GM06990 (cell line): Measurements from ENCODE around the gene LENG8.

Experiments
- DNase-seq: peaks from one replicate; pipeline ENCODE4 v3.0.0-alpha.2; 2011; ENCODE audit not compliant: insufficient read length; ENCODE audit errors: extremely low read depth
- H3K27me3 ChIP-seq: replicated peaks from 2 replicates; pipeline ENCODE4 v1.6.0; 2011; ENCODE audit warnings: low read length; ENCODE audit not compliant: control insufficient read depth, insufficient read depth
- H3K36me3 ChIP-seq: 2 replicates; pipeline ENCODE4 v1.5.1; 2011; ENCODE audit warnings: low read length; ENCODE audit not compliant: control insufficient read depth, insufficient read depth
- H3K4me3 ChIP-seq: replicated peaks from 2 replicates; pipeline ENCODE4 v1.5.1; 2011; ENCODE audit warnings: low read depth, mild to moderate bottlenecking, control low read depth, low read length
- TF ChIP-seq, protein P1 (sequence below): IDR thresholded peaks from 2 replicates; pipeline ENCODE4 v1.5.1; 2011; ENCODE audit warnings: low read length, control low read depth, mild to moderate bottlenecking, inconsistent platforms; ENCODE audit not compliant: insufficient read depth, poor library complexity, severe bottlenecking

Gene LENG8

DNA sequence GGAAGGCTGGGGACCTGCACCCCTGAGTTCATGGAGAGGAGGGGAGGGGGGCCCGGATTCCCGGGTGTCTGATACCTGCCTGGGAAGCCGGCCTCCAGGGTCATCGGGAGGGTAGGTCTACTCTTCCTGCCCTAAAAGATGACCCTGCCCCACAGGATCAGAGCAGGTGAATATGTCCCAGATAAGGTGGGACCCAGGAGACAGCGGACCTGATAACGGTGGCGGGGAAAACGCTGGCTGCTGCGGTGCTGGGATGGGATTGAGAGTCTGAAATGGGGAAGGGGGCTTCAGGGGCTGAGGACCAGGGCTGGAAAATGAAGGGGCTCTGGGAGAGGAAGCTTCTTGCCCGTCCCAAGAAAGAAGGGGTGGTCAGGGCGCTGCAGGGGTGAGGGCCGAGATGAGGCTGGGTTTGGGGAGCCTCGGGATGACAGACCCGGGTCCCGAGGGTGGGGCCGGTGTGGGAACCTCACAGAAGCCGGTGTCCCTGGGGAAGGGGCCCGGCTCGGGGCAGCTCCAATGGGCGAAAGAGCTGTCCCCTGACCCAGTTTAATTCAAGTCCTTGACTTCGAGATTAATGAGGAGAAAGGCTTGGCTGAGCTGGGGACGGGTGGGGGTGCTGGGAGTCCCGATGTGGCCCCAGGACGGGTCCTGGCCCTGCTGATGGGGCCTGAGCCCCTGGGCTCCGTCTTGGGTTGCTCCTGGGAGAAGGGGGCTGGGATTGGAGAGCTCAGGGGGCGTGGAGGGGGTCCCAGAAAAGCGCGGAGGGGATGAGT is 32.9 kb upstream of the LENG8 start:
- Histone ChIP-seq H3K36me3 (no peaks in the 10 kb centered on the region), H3K27me3 (no peaks in the 10 kb centered on the region), H3K4me3 (no peak overlapping the region)
- TF ChIP-seq, protein P1, sequence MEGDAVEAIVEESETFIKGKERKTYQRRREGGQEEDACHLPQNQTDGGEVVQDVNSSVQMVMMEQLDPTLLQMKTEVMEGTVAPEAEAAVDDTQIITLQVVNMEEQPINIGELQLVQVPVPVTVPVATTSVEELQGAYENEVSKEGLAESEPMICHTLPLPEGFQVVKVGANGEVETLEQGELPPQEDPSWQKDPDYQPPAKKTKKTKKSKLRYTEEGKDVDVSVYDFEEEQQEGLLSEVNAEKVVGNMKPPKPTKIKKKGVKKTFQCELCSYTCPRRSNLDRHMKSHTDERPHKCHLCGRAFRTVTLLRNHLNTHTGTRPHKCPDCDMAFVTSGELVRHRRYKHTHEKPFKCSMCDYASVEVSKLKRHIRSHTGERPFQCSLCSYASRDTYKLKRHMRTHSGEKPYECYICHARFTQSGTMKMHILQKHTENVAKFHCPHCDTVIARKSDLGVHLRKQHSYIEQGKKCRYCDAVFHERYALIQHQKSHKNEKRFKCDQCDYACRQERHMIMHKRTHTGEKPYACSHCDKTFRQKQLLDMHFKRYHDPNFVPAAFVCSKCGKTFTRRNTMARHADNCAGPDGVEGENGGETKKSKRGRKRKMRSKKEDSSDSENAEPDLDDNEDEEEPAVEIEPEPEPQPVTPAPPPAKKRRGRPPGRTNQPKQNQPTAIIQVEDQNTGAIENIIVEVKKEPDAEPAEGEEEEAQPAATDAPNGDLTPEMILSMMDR, result no peak
- DNase-seq, result no peak

- no peak for DNase-seq
- Histone ChIP-seq H3K36me3 (no peaks in the 10 kb centered on the region), H3K4me3 (no peak overlapping the region), H3K27me3 (no peaks in the 10 kb centered on the region)
- TF ChIP-seq, protein P1, result no peak
Observed at GRCh38 chr19:54416695-54417491, 32.1 kb upstream of the LENG8 start.

DNA sequence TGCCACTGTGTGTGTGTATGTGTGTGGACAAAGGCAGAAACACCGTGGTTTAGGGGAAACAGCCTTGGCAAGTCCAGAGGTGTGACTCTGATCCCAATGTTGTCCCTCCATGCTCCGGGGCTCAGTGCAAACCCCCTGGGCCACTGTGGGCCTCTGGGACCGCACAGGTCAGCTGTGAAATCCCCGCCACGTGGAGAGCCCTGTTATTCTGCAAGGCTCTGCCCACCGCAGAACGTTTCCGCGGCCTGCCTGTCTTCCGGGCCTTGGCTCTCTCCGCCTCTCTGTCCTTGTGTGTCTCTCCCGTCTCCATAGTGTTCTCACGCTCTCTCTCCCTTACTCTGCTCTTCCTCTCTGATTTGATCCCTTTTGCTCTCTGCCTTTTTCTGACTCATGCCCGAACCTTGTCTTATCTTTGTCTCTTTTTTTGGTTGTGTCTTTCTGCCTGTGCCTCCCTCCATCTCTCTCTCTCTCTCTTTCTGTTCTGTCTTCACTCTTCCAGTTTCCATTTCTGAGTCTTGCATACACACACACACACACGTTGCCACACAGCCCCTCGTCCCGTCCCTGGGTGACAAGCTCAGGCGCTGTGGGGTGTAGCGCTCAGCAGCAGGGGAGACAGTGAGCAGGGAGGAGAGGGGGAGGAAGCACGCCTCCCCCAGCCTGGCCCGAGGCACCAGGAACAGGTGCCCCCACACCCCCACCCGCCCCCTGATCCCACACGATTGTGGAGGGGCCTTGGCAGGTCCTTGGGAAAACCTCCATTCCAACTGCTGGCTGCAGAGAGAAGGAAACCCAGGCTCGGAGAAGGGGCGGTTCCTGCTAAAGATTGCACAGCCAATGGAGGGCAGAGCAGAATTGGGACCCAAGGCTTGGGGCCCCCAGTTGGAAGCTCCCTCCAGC is 30.7 kb upstream of the LENG8 start:
- DNase-seq, result no peak
- TF ChIP-seq, protein P1, result no peak
- Histone ChIP-seq H3K4me3 (no peak overlapping the region), H3K36me3 (no peaks in the 10 kb centered on the region), H3K27me3 (no peaks in the 10 kb centered on the region)

DNA sequence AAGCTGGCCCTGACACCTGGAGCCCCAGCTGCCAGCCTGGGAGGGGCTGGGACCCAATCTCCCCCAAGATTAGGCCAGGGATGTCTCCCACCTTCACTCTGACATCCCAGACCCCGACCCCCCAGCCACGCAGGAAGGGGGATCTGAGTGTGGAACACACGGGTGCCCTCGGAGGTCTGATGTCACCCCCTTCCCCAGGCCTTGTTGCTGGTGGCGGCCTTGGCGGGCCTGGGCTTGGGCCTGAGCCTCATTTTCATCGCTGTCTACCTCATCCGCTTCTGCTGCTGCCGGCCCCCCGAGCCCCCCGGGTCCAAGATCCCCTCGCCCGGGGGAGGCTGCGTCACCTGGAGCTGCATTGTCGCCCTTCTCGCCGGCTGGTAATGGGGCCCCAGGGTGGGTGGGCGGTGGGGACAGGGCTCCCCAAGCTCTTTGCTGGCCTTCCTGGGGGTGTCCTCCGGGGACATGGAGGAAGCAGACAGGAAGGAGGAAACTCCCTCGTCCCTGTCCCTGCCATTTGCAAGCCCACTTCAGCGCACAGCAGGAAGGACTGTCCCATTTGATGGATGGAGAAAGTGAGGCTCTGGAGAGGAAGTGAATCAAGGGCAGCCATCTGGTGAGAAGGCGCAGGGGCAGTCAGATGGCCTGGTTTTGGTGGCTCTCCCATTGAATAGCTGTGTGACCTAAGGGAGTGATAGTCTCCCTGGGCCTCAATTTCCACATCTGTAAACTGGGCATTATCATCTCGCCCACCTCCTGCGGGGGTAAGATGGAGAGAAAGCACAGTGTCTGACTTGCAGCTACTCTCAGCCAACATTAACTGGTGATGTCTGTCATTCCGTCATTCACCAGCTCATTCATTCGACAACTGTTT is 29.8 kb upstream of the LENG8 start:
- H3K4me3 ChIP-seq, result no peak overlapping the region
- H3K27me3 ChIP-seq, result no peaks in the 10 kb centered on the region; the same call in 1 of the 2 replicates
- TF ChIP-seq, protein P1, result no peak
- no peaks in the 10 kb centered on the region for H3K36me3 ChIP-seq
- no peak for DNase-seq

- no peaks in the 10 kb centered on the region for H3K36me3 ChIP-seq
- no peak for DNase-seq
- TF ChIP-seq, protein P1, result no peak
- H3K27me3 ChIP-seq, result no peaks in the 10 kb centered on the region; the same call in 1 of the 2 replicates
- H3K4me3 ChIP-seq, result no peak overlapping the region
Observed at GRCh38 chr19:54420068-54420382, 29.0 kb upstream of the LENG8 start.
